HG03575 (cell line): ENCODE results near the gene INPP5A.
"Not testable (repeated sequence)": the region's sequence is repeated elsewhere in the genome, so short reads cannot be mapped to it uniquely, and the experiment has no call there.

Experiments used
- ATAC-seq: cut with Tn5 transposase; IDR thresholded peaks from one replicate; pipeline ENCODE4 v1.9.1; 2021; ENCODE audit not compliant: unreplicated experiment, insufficient number of reproducible peaks, low FRiP score; ENCODE audit errors: extremely low read depth

INPP5A gene

GRCh38 chr10:132726194-132726593, 188.6 kb downstream of the INPP5A start:
- ATAC-seq = no peak

DNA sequence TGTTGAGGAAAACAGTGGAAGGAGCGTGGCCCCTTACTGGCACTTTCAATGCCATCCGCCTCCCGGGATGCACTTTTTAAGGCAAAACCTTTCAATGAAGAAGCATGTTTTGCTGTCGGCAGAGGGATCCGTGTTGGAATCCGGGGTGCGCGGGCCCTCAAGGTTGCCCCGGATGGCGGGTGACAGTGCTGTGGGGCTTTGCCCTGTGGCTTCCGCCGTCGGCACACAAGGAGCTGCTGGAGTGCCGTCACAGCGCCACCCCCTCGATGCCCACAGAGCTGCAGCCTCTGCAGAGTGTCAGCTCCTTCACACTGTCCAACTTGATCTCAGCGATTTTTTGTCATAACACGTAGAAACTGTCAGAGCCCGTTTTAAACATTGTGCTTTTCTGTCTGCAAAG, 189.4 kb downstream of the INPP5A start:
- ATAC-seq = no peak

- no peak for ATAC-seq
Observed at GRCh38 chr10:132727411-132727810, 189.8 kb downstream of the INPP5A start.

DNA sequence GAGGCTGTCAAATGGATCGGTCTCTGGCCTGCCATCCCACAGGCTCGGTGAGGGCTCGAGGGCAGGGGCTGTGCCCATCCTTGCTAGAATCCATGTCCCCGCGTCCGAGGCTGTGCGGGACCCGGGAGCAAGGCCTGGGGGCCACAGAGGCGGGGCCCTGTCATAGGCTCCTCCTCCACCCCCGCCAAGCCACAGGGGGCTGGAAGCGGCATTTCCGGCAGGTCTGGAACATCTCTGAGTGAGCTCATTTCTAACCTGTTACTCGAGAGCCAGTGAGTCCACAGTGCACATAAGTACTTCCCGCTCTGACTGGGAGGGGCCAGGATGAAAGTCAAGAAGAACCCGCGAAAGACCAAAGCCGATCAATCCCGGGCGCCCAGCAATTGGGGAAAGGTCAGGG, 190.7 kb downstream of the INPP5A start:
- ATAC-seq = no peak

GRCh38 chr10:132728741-132729140, 191.2 kb downstream of the INPP5A start:
- ATAC-seq = no peak

DNA sequence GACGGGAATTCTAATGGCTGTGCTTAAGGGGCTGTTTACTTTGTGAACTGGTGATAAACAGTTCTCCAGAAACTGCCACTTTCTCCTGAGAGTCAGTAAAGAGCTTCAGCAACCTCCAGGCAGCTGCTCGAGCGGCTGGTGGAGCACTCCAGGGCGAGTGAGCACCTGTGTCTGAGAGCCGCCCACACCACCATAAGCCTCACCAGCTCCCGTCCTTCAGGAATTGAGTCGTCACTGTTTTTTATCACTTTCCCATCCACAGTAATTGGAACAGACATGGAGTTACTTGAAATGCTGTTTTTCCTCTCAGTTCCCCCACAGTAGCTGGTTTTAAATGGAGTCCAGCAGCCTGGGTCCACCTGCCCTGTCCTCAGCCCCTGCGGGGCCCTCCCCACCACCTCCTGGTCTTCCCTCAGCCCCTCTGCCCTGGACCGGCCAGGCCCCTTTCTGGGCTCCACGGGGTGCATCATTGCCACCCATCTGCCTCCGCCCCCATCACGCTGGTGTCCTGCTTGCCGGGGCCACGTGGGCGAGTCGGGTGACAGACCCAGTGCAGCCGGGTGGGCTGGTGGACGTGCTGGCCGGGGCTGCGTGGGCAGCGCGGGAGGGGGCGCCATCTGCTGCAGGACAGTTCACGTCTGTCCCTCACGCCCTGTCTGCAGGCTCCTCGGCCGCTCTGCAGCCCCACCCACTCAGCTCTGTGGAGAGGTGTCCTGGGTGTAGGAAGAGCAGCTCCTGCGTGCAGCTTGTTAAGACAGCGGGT, 192.4 kb downstream of the INPP5A start:
- no peak for ATAC-seq

GRCh38 chr10:132730573-132730953, 193.0 kb downstream of the INPP5A start:
- no peak for ATAC-seq

GRCh38 chr10:132732518-132732917, 194.9 kb downstream of the INPP5A start:
- ATAC-seq = no peak

GRCh38 chr10:132733926-132734325, 196.3 kb downstream of the INPP5A start:
- ATAC-seq = no peak

DNA sequence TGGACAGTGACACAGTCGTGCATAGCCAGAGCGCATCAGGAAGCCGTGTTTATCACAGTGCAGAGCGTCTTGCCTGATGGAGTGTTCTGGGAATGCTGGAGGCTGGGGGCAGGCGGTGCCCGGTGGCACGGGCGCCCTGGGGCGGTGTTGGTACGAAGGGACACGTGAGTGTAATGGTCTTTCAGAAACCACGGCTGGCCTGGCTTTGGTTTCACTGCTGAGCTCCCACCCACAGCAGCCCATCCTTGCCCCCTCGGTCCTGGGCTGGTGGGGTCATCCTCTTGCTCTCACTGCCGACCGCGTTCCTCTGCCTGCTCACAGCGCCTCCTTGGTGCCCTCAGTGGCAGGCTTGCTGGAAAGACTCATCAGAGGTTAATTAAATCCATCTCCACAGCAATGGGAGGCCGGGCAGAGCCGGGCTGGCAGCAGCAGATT, 197.8 kb downstream of the INPP5A start:
- no peak for ATAC-seq

GRCh38 chr10:132735923-132736391, 198.4 kb downstream of the INPP5A start:
- no peak for ATAC-seq

- ATAC-seq = no peak
Observed at GRCh38 chr10:132737390-132738048, 199.9 kb downstream of the INPP5A start.

- no peak for ATAC-seq
Observed at GRCh38 chr10:132738454-132739224, 201.1 kb downstream of the INPP5A start.

DNA sequence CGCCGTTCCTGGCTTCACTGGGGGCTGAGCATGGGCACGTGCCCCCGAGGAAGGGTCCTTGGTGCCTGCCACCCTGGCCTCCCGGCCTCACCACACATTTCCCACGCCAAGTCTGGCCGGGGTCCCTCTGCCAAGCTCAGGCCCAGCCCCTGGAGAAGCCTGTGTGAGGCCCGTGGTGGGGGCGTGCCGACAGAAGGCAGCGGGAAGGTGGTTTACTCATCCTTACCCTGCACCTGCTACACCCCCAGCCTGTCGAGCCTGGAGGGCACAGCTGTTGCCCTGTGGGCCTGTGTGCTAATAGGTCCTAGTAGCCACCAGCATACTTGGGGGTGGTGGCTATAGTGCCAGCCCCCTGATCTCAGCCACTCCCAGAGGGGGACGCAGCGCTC, 201.6 kb downstream of the INPP5A start:
- ATAC-seq = no peak

- ATAC-seq = no peak
Observed at GRCh38 chr10:132740588-132740987, 203.0 kb downstream of the INPP5A start.

DNA sequence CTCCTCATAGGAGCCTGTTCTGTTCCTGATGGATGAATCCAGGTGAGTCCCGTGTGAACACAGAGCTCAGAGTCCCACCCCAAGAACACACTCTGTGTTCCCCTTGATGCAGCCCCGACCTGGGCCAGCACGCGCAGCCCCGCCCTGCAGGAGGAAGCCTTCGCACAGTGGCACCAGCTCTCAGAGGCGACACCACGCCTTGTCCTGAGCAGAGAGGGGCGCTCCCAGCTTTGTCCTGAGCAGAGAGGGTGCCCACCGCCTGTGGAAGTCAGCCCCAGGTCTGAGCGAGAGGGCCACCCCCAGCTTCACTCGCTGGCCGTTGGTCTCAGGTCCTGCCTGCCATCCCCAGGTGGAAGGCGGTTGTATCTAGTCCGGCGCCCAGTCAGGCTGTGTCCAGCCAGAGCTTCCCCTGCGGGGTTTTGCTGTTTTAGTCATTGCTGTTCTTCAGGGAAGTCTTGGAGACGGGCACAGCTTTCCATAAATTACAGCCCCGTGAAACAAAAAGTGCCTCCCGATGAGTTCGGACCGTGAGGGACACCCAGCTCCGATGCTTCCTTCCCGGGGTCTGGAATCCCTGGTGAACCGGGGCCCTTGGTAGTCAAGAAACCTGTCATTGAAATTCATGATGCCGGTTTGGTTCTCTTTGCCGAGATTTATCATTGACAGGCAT, 204.7 kb downstream of the INPP5A start:
- ATAC-seq = no peak

GRCh38 chr10:132742837-132743194, 205.2 kb downstream of the INPP5A start:
- ATAC-seq = no peak

GRCh38 chr10:132743196-132743924, 205.8 kb downstream of the INPP5A start:
- not testable (repeated sequence) for ATAC-seq
